Endothelial cell (in vitro differentiated cells): ENCODE data around the gene KLF18. TPM values are rescaled to one million over a fixed set of nuclear protein-coding genes. Genes with fewer than 3 reads are reported as not detected.

ENCODE experiments used
- DNase-seq: peaks from one replicate; pipeline ENCODE4 v3.0.0; 2021; ENCODE audit warnings: low spot score
- H3K27ac Mint-ChIP-seq: one replicate; pipeline ENCODE4 v1.8.0; 2021; ENCODE audit warnings: mixed read lengths, inconsistent platforms; ENCODE audit not compliant: unreplicated experiment
- H3K27me3 Mint-ChIP-seq: one replicate; pipeline ENCODE4 v1.8.0; 2021; ENCODE audit warnings: mild to moderate bottlenecking, moderate library complexity, mixed read lengths, inconsistent platforms; ENCODE audit not compliant: unreplicated experiment
- H3K36me3 Mint-ChIP-seq: one replicate; pipeline ENCODE4 v1.8.0; 2021; ENCODE audit warnings: mild to moderate bottlenecking, low read depth, mixed read lengths, inconsistent platforms; ENCODE audit not compliant: unreplicated experiment
- H3K4me1 Mint-ChIP-seq: one replicate; pipeline ENCODE4 v1.8.0; 2021; ENCODE audit warnings: mild to moderate bottlenecking, mixed read lengths, inconsistent platforms; ENCODE audit not compliant: unreplicated experiment
- H3K4me3 Mint-ChIP-seq: one replicate; pipeline ENCODE4 v1.8.0; 2021; ENCODE audit warnings: mild to moderate bottlenecking, mixed read lengths, inconsistent platforms; ENCODE audit not compliant: unreplicated experiment
- H3K9me3 Mint-ChIP-seq: one replicate; pipeline ENCODE4 v1.8.0; 2021; ENCODE audit warnings: mixed read lengths, inconsistent platforms; ENCODE audit not compliant: unreplicated experiment
- CTCF ChIP-seq: fragments of 200-600 bp; sonication (generic); IDR thresholded peaks from one replicate; pipeline ENCODE4 v1.5.0; 2021; ENCODE audit warnings: antibody characterized with exemption; ENCODE audit not compliant: unreplicated experiment
- total RNA-seq: library from RNA; stranded (reverse); fragmentation: NEBNext Ultra II Directional; extraction: Animal tissue kit (Norgen Biotek cat#: 25700); gene quantifications from one replicate; pipeline ENCODE4 v1.2.1, GENCODE V29; 2021; ENCODE audit not compliant: unreplicated experiment

KLF18 gene
- total RNA-seq, 1 donor from 2014 or later, result not detected

DNA sequence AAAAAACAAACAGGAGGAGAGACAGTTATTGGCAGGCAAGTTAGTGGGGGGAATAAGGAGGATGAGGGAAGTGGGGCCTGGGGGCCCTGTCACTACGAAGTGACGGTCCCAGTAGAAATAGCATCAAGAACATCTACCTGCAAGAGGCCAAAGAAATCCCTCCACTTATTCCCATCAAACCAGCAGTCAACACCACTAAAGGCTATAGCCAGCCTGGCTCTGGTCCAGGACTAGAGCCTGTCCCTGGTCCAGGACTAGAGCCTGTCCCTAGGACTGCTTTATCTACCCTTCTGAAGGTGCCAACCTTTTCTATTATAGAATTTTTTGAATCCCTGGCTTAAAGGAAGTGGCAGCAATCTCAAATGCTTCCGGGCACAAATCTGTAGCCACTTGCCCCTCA is 3.2 kb downstream of the KLF18 start:
- no peak for DNase-seq
- no peak for TF ChIP-seq CTCF

DNA sequence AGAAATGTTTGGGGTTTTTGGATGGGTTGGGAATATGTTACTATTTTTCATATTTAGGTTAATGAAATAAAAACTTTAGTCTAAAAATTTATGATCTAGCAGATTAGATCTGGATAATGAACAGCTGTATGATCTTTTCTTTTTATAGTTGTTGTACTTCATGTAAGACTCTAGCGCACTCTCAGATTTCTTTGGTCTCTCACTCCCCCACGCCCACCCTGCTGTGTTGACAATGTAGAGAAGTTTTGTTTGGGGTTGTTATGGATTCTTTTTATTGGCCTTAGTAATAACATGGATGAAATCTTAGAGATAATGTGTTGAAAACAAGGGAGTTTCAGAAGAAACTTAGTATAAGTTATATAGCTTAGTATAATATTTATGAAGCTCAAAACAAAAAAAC is 5.5 kb downstream of the KLF18 start:
- H3K27me3 Mint-ChIP-seq, result no peaks in the 10 kb centered on the region

More for the DNA sequence above, 3.2 kb downstream of the KLF18 start:
- H3K9me3 Mint-ChIP-seq, result no peaks in the 10 kb centered on the region
- peaks cover 4% of the 10 kb centered on the region for H3K4me1 Mint-ChIP-seq
- no peak overlapping the region for H3K4me3 Mint-ChIP-seq
- H3K27ac Mint-ChIP-seq, result no peak overlapping the region
- peaks cover 1% of the 10 kb centered on the region for H3K27me3 Mint-ChIP-seq
- H3K36me3 Mint-ChIP-seq, result no peaks in the 10 kb centered on the region

GRCh38 chr1:44134071-44134920 is 7.1 kb downstream of the KLF18 start:
- Mint-ChIP-seq H3K4me1 (peaks cover 4% of the 10 kb centered on the region), H3K36me3 (no peaks in the 10 kb centered on the region), H3K4me3 (no peak overlapping the region), H3K27me3 (no peaks in the 10 kb centered on the region), H3K27ac (no peak overlapping the region), H3K9me3 (no peaks in the 10 kb centered on the region)
- no peak for DNase-seq
- TF ChIP-seq CTCF, result no peak

More for the DNA sequence above, 5.5 kb downstream of the KLF18 start:
- H3K9me3 Mint-ChIP-seq, result no peaks in the 10 kb centered on the region
- peaks cover 4% of the 10 kb centered on the region for H3K4me1 Mint-ChIP-seq
- DNase-seq, result no peak
- no peak for TF ChIP-seq CTCF
- no peaks in the 10 kb centered on the region for H3K36me3 Mint-ChIP-seq
- H3K4me3 Mint-ChIP-seq, result no peak overlapping the region
- no peak overlapping the region for H3K27ac Mint-ChIP-seq

- no peak for TF ChIP-seq CTCF
- Mint-ChIP-seq H3K27me3 (no peaks in the 10 kb centered on the region), H3K4me3 (no peak overlapping the region), H3K9me3 (no peaks in the 10 kb centered on the region), H3K36me3 (no peaks in the 10 kb centered on the region), H3K4me1 (peaks cover 4% of the 10 kb centered on the region), H3K27ac (no peak overlapping the region)
- no peak for DNase-seq
Measured at GRCh38 chr1:44131411-44131810, 10.0 kb downstream of the KLF18 start.
